Measurements from ENCODE around the gene PLEKHA6.

The PLEKHA6 gene

DNA sequence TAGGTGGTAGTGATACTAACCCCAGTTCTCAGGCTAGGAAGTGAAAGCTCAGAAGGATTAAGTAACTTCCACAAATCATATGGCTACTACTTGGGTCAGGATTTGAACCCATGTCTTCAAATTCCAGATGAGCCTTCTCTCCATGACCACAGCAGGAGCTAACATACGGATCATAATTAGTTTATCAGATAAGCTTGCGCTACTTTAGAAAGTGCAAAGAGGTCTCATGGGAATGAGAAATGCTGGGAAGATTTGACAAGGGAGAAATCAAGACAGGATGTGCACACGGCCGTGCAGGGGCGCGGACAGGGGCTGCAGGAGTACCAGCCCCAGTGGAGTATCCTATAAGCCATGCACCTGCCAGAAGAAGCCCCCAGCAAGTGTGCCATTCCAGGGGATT is 5.2 kb downstream of the PLEKHA6 start:
- DNase-seq = no peak

- no peak for DNase-seq
Measured at GRCh38 chr1:204353213-204353910, 6.4 kb downstream of the PLEKHA6 start.

DNA sequence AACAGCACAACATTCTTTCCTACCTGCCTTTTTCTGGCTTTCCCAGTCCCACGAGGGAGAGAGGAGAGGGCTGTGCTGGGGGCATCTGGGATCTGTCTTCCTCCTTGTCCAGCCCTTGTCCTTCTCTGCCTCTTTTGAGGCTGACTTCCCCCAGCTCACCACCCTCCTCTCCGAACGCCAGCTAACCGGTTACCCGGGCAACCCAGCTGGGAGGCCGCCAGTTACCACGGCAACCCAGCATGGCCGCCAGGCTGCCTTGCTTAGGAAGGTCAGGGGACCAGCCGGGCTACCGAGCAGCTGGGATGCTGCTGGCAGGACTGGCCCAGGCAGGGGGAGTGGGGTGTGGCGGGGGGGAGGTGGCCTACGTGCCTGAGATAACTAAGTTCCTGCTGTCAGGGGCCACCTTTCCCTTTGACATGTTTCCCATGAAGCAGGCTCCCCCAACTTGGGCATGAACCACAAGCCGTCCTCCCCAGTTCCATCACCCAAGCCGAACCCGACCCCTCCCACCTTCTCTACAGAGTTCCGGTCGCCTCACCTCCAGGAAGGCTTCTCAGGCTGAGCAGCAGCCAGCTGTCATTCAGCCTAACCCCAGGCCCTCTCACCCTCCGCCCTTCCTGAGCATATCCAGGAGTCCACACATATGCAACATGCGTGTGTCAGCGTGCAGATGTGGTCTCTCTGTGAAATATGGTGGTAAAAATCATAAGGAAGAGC is 8.7 kb downstream of the PLEKHA6 start:
- DNase-seq = no peak

- DNase-seq = no peak
Measured at GRCh38 chr1:204350312-204350711, 9.4 kb downstream of the PLEKHA6 start.

DNA sequence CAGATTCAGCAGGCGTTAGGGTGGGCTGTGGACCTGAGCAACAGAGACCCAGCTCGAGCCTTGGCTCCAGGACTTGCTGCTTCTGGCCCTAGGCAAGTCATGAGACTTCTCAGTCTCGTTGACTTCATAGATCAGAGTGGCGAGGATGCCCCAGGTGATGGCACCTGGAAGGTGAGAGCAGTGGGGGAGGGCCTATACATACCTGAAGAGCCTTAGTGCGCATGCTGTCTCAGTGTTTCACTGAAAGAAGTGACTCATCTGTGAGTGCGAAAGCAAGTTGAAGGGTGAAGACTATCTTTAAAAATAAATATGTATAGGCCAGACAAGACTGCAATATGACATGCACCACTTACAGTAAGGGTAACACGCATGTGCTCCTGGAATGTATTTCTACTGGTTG is 10.1 kb downstream of the PLEKHA6 start:
- DNase-seq = no peak

DNA sequence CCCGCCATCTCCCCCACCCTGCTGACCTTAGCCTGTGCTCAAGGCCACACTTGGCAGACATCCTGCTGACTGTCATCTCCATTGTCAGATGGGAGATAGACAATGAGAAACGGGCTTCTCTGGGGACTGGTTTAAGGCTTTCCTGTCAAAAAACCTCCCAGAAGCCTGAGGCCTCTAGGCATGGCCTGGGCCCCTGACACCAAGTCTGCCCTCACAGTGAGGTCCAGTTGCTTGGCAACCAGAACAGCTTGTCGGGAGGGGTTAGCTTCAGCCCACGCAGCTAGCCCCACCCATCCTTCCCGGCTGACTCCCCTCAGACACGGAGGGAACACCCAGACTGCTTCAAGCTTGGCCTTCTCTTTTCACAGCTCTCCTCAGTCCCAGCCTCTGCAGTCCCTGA is 11.0 kb downstream of the PLEKHA6 start:
- no peak for DNase-seq

DNA sequence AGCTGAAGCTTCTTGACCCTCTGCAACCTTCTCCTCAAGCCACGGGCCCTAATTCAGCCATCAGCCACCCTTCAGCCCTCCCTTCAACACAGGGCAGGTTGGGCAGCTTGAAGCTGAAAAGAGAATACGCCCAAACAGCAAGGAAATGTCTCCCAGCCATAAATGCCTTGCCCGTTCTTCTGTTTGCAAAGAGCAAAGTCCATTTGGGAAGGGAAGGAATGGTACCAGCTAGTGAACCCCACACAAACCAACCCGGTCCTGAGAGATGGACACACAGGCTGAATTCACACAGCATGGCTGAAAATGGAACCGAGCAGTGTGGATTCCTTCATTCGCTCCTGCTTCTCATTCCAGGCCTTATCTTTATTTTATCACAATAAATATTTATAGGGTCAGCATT is 11.5 kb downstream of the PLEKHA6 start:
- no peak for DNase-seq

DNA sequence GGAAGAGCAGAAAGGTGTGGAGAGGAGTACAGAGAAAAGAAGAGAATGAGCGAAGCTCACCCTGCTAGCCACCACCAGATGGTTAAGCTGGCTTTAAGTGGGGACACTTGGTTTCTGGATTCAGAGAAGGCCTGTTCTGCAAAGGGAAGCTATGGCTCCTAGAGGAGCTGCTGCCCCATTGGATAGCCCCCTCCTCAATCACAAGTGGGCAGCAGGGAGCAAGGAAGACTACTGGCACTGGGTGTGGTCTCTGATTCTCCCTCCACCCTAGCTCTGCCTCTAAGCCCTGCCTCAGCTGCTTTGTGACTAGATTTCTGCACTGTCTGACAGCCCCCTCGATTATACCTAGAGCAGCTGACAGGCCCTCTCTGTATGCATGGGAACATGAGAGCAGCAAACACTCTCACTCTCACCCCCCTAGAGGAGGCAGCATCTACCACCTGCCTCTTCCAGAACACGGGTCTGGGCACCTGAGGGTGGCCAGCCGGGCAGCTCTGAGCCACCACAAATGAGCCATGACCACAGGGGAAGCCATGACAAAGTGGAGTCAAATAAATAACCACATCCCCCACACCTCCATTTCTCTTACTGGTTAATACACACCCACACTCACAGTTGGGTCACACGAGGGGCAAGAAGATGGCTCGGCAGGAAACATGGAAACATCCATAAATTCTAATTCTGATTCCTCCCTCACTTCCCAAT is 13.6 kb downstream of the PLEKHA6 start:
- no peak for DNase-seq

- no peak for DNase-seq
Measured at GRCh38 chr1:204345438-204345841, 14.3 kb downstream of the PLEKHA6 start.

- no peak for DNase-seq
Measured at GRCh38 chr1:204344665-204345355, 14.9 kb downstream of the PLEKHA6 start.

- no peak for DNase-seq
Measured at GRCh38 chr1:204343802-204344201, 15.9 kb downstream of the PLEKHA6 start.

DNA sequence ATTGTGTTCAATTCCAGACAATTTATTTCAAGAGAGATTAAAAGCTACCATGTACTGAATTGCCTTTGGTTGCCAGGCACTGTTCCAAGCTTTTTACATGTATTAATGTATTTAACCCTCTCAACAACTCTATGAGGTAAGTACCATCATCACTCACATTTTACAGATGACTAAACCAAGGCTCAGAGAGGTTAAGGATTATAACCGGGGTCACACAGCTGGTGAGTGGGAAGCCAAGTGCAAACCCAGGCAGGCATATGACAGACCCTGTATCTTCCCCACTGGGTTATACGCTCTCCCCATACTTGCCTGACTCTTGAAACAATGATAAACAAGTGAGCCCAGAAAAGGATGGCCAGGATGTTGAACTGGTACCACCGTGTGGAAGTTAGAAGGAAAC is 16.5 kb downstream of the PLEKHA6 start:
- DNase-seq = no peak

GRCh38 chr1:204342310-204342709 is 17.4 kb downstream of the PLEKHA6 start:
- DNase-seq = no peak

- DNase-seq = no peak
Measured at GRCh38 chr1:204341380-204341779, 18.3 kb downstream of the PLEKHA6 start.

GRCh38 chr1:204340081-204340889 is 19.4 kb downstream of the PLEKHA6 start:
- DNase-seq = no peak

DNA sequence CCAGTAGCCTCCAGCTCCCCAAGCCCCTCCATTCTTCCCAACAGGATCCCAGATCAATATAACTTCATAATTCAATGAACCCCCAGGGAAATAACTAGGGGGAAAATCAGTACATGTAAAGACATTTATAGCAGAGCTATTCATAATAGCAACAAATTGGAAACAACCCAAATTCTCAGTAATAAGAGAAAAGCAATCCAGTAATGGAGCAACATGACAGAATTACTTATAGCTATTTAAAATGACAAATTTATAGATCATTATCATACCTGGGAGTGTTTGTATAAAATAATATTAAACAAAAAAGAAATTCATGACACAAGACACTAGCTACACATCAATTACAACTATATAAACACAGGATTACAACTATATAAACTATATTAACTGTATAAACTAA is 20.2 kb downstream of the PLEKHA6 start:
- DNase-seq = no peak

GRCh38 chr1:204338997-204339396 is 20.7 kb downstream of the PLEKHA6 start:
- DNase-seq = no peak

DNA sequence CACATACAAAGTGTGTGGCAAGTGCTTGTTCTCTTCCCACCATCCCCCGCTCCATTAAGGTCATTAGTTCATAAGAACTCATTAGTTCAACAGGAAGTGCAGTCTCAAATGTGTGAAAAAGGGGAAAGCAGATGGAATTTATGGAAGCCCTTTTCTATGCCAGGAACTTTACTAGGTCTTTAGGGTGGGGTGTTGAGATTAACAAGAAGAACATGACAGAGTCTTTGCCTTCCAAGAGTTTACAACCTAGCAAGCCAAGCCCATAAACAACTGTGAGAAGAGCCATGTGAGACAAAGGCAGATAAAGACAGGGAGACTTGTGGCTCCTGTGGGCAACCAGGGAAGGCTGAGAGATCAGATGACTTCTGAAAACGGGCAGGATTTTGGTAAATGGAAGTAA is 21.4 kb downstream of the PLEKHA6 start:
- no peak for DNase-seq

DNA sequence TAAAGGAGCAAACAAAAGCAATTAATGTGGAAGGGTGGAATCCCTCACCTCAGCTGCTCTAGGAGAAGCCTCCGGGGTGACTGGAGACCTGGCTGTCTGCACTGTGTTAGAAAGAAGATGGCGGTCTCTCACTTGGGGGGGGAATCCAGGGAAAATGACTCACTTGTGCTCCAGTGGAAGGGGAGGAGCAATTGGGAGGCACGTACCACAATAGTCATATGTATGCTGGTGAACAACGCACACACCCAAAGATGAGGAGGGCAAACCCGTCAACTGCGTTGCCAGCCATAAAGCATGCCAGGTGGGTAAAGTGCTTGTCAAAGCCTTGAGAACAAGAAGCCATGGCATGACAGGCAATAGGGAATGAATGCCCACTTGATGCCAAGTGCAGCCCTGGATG is 22.1 kb downstream of the PLEKHA6 start:
- no peak for DNase-seq

DNA sequence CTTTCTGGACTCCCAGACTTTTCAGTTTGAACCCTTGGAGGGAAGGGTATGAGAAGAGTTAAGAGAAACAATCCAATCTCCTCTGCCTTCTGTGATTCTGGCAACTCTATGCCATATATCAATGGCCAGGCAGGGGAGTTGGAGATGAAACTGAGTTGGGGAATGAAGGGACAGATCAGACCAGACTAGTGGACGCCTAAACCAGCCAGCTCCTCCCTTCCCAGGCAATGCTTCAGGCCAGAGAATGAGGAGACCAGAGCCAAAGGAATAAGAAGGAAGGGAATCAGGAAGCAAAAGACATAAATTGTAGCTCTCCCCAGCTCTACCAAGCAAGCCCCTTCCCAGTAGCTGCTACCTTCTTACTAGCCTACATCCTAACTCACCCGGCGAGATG is 22.7 kb downstream of the PLEKHA6 start:
- no peak for DNase-seq

DNA sequence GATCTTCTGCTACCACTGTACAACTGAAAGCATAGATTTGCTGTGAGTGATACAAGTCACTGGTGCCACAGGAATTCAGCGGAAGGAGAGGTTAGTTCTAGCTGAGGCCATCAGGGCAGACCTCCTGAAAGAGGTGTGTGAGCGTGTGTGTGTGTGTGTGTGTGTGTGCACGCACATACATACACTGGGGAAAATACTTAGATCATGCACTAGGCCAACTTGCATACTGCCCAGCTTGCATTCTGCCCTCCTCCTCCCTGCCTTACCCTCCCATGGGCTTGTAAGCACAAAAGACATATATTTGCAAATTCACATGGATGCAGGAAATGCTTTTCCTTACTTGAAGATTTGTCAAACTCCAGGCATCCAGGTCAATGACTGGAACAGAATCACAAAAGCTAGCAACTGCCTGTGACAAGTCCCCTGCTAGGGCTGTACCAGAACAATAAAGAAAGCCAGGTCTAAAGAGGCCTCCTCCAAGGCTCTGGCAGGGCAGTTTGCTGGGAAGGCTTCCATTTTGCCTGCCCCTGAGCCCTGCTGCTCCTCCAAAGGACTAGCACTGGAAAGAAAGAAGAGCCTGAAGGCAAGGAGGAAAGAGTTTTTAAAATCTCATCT is 23.2 kb downstream of the PLEKHA6 start:
- DNase-seq = no peak

- DNase-seq = no peak
Measured at GRCh38 chr1:204335533-204335932, 24.2 kb downstream of the PLEKHA6 start.
